Measurements from ENCODE around the gene JMJD6.
"Not testable (repeated sequence)": the region's sequence is repeated elsewhere in the genome, so short reads cannot be mapped to it uniquely, and the experiment has no call there.

Gene JMJD6

DNA sequence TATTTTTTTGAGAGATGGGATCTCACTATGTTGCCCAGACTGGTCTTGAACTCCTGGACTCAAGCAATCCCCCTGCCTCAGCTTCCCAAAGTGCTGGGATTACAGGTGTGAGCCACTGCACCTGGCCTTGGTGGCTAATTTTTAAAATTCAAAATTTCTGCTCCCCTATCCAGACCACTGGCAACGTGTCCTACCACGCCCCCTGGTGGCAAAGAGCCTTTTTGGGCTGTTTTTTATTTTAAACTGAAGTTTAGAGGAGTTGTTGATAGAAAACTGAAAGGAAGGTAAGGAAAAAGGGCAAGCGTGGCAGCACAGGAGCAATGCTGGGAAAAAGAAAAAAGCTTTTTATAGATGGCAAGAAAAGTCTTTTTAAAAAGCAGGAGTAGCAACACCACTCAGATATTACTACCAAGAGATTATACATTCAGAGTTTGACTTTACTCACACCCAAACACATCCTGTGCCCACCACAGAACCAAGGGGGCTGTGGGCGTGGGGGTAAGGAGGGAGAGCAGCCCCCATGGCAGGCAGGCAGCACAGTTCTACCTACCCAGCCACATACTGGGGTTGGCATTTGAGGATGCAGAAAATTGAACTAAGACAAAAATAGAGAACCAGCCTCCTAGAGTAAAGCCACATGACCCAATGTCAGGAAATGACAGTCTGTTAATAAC, 11.4 kb downstream of the JMJD6 start:
- peaks cover 2% of the 10 kb centered on the region for H3K36me3 Mint-ChIP-seq
- H3K9me3 Mint-ChIP-seq (ENCODE audit: low read depth), result no peaks in the 10 kb centered on the region
- peak overlapping the region; percentile 79 for H3K4me3 Mint-ChIP-seq
- peaks cover 50% of the 10 kb centered on the region for H3K4me1 Mint-ChIP-seq (ENCODE audit: low read depth)
- no peaks in the 10 kb centered on the region for H3K27me3 Mint-ChIP-seq
- peak overlapping the region; percentile 93 for H3K27ac Mint-ChIP-seq

DNA sequence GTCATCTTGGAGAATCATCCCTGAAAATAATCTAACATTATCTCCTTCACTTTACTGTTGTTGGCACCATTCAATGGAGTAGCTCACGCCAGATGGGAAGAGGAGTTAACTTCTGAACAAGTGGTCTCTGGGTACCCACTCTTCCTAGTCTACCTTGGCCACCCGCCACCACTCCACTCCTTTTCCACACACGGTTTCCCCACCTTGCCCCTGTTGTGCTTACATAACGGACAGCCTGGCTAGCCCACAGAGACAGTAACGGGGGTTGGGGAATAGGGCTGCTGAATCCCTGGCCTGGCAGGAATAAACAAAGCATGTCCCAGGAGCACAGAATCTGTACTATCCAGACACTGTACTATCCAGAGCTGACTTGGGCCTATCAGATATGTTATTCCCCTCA, 12.1 kb downstream of the JMJD6 start:
- Mint-ChIP-seq H3K4me3 (no peak overlapping the region), H3K36me3 (peaks cover 2% of the 10 kb centered on the region), H3K27me3 (no peaks in the 10 kb centered on the region), H3K4me1 (ENCODE audit: low read depth) (peaks cover 50% of the 10 kb centered on the region), H3K9me3 (ENCODE audit: low read depth) (no peaks in the 10 kb centered on the region), H3K27ac (no peak overlapping the region)

DNA sequence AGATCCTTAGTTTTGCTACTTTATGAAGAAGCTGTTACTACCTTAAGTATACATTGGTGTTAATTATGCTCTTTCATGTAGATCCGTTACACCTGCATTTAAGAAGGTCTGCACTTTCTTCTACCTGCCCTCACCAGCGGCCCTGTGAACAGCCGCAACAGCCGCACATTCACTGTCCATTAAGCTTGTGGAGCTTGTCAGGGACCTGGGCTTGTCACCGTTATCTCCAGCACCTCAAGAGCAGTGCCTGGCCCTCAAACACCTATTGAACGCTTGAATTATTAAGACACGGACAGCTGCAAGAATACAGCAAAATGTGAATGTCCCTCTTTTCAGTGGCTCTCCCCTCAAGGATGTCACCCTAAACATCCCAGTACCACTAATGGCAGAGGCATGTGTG, 12.6 kb downstream of the JMJD6 start:
- peaks cover 2% of the 10 kb centered on the region for H3K36me3 Mint-ChIP-seq
- H3K27ac Mint-ChIP-seq, result peak overlapping the region; percentile 30
- H3K4me1 Mint-ChIP-seq (ENCODE audit: low read depth), result peaks cover 49% of the 10 kb centered on the region
- no peaks in the 10 kb centered on the region for H3K9me3 Mint-ChIP-seq (ENCODE audit: low read depth)
- H3K27me3 Mint-ChIP-seq, result no peaks in the 10 kb centered on the region
- H3K4me3 Mint-ChIP-seq, result no peak overlapping the region

DNA sequence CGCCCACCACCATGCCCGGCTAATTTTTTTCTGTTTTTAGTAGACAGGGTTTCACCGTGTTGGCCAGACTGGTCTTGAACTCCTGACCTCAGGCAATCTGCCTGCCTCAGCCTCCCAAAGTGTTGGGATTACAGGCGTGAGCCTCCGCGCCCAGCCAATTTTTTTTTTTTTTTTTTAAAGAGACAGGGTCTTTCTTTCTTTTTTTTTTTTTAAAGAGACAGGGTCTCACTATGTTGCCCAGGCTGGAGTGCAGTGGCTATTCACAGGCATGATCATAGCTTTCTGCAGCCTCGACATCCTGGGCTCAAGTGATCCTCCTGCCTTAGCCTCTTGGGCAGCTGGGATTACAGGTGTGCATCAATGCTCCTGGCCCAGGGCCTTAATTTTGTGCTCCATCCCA, 14.1 kb downstream of the JMJD6 start:
- not testable (repeated sequence) for H3K9me3 Mint-ChIP-seq (ENCODE audit: low read depth); H3K27ac Mint-ChIP-seq; H3K27me3 Mint-ChIP-seq; H3K36me3 Mint-ChIP-seq; H3K4me3 Mint-ChIP-seq
- peaks cover 47% of the 10 kb centered on the region for H3K4me1 Mint-ChIP-seq (ENCODE audit: low read depth)

DNA sequence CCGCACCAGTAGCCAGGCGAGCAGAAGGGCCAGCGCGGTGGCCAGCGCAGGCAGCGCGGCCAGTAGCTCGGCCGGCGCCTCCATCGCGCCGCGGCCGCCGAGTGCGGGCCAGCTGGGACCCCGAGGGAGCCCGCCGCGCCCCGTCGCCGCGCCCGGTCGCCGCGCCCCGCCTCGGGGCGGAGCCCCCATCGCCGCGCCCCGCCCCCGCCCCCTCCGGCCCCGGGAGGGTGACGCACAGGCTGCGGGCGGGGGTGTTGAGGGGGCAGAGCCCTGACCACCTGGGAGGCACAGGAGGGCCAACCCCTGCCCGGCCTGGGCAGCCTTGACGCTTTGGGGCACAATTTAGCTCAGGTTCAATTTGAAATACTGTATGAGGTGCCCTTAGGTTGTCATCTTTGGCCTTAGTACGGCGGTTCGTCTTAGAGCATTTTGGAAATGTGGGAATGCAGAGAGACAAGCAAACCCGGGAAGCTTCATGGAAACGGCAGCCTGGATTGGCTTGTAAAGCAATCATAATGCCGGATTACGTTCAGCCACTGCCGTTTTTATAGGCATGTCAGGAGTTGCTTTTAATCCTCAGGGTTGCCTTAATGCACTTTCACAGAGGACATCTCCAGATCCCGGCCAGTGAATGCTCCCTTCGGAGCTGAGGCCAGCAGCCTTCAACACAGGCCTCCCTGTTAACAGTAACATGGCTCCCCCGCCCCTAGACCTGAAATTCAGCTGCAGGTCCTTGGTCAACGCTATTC, 15.4 kb downstream of the JMJD6 start, which contains the start of gene MXRA7:
Gene MXRA7, minus strand, starts transcription at position 103 of the 749 bp plus-strand sequence. Its CDS starts 19 bp downstream, at position 84.
- Mint-ChIP-seq H3K9me3 (ENCODE audit: low read depth) (no peaks in the 10 kb centered on the region), H3K27ac (no peak within 1 kb of the TSS), H3K4me3 (peak within 1 kb of the TSS; percentile 78), H3K36me3 (no peaks in the 10 kb centered on the region), H3K27me3 (no peaks in the 10 kb centered on the region), H3K4me1 (ENCODE audit: low read depth) (peaks cover 35% of the 10 kb centered on the region)

DNA sequence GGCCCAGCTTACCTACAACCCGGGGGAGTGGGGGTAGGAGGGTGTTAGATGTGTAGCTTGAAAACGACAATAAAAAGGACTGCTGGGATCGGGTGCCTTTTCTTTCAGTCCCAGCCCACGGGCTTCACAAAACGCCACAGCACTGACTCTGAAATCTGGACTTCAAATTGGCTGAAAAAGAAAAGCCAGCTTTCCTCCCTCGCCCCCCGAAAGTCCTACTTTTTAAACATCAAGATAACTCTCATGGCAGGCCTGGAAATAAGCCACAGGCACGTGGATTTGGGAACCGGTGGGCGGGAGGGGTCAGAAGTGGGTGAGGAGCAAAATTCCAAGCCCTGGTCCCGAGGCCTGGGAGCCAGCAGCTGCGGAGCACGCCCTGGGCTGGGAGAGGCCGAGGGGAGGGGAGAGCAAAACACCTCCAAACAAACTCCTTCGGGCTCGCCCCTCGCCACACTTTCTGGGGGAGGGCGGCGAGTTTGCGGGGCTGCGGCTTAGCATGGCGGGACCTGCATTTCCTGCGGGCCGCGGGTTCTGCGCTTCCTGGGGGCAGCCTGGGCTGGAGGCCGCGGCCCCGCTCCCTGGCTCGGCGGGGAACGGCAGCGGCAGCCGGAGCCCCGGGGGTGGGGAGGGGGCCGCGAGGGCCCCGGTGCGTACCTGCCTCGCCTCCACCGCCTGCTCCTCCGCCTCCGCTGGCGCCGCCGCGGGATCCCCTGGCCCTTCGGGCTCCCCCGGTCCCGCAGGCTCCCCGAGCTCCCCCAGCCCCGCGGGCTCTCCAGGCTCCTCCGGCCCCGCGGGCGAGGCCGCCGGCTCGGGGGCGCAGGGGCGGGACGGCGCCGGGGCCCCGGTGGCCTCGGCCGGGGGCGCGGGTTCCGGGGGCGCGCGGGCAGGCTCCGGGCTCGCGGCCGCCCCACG, 16.2 kb downstream of the JMJD6 start:
- Mint-ChIP-seq H3K4me3 (peak overlapping the region; percentile 75), H3K4me1 (ENCODE audit: low read depth) (peaks cover 27% of the 10 kb centered on the region)
- H3K36me3 Mint-ChIP-seq; H3K27me3 Mint-ChIP-seq; H3K27ac Mint-ChIP-seq; H3K9me3 Mint-ChIP-seq (ENCODE audit: low read depth): not testable (repeated sequence)

DNA sequence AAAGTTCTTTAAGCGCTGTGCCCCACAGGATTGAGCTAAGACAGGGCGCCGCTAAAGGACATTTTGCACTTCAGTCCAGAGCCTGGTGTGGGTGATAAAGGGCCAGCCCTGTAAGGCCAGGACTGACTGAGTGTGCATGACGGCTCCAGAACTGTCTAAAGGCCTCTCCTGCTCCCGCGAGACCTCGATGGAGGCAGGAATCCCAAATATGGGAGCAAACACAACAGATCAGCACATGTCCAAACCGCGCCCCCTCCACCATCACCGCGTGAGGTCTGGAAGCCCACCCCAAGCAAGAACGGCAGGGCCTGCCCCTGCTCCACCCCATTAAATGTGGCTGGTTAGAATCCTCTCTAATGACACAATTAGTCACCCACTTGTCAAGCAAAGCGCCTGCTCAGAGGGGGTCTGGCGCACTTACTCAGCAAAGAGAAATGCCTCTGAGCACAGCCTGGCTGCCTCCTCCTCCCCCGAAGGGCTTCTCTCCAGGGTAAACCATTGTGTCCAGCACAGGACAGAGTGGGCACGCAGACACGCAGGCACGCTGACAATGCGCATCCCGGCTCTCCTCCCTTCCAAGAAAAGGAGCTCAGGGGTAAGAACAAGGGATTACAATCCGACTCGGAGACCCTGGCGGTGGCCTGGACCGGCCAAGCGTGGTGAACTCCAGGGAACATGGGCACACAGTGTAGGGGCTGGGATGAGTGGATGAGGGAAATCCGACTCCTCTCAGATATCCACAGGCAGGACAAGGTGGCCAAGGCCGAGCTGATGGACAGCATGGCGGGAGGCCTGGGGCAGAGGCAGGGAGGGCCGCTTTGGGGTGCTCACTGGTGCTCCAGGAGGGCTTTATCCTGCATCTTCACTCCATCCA, 17.1 kb downstream of the JMJD6 start:
- no peaks in the 10 kb centered on the region for H3K9me3 Mint-ChIP-seq (ENCODE audit: low read depth)
- H3K36me3 Mint-ChIP-seq, result no peaks in the 10 kb centered on the region
- peak overlapping the region; percentile 75 for H3K4me3 Mint-ChIP-seq
- H3K4me1 Mint-ChIP-seq (ENCODE audit: low read depth), result peaks cover 19% of the 10 kb centered on the region
- no peaks in the 10 kb centered on the region for H3K27me3 Mint-ChIP-seq
- peak overlapping the region; percentile 73 for H3K27ac Mint-ChIP-seq

DNA sequence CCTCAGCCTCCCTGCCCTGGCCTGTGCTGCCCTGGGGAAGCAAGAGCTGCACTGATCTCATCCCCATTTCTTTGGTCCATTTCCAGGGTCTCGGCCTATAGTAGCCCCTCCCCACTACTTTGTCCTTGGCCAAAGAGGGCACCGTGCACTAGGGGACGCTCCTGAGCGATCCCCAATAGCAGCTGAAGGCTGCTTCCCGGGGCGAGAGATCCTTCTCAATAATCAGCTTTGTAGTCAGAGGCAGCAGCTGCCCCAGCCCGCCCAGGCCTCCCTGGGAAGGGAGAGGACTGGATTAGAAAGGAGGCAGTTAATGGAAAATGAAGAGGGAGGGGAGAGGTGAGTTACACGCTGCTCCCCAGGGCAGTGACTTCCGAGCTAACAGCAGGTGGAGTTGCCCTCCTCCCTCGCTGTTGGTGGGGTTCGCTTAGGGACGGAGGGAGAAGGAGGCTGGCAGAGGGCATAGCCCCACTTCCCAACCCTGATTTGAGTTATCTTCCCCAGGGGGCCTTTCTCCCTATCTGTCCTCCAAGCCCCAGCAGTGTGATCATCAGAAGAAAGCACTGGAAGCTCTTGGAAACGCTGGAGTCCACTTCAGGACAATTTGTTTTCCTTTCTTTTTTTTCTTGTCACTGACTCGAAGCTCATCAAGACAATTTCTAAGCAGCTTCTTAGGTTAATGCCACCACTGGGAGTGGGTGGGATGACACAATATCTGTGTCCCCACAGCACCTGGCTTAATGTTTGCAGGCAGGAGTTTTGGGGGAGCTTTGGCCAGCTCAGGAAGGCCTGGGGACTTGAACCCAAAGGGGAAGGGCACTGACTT, 18.2 kb downstream of the JMJD6 start:
- Mint-ChIP-seq H3K9me3 (ENCODE audit: low read depth) (no peaks in the 10 kb centered on the region), H3K4me3 (no peak overlapping the region), H3K27me3 (no peaks in the 10 kb centered on the region), H3K4me1 (ENCODE audit: low read depth) (peaks cover 8% of the 10 kb centered on the region), H3K27ac (no peak overlapping the region), H3K36me3 (no peaks in the 10 kb centered on the region)

DNA sequence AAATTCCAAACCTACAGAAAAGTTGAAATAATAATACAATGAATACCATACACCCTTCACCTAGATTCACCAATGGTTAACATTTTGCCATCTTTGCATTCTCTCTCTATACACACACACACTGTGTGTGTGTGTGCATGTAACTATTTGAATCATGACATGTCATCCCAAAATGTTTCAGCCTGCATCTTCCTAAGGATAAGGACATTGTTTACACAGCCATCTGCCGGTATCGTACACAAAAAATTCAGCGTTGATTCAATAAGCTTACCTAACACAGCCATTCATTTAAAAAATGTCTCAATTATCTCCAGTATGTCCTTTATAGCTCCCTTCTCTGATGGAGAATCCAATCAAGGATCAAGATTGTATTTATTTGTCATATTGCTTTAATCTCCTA, 19.6 kb downstream of the JMJD6 start:
- H3K4me3 Mint-ChIP-seq, result no peak overlapping the region
- peaks cover 7% of the 10 kb centered on the region for H3K4me1 Mint-ChIP-seq (ENCODE audit: low read depth)
- H3K27ac Mint-ChIP-seq, result no peak overlapping the region
- H3K36me3 Mint-ChIP-seq, result no peaks in the 10 kb centered on the region
- no peaks in the 10 kb centered on the region for H3K9me3 Mint-ChIP-seq (ENCODE audit: low read depth)
- H3K27me3 Mint-ChIP-seq, result no peaks in the 10 kb centered on the region

DNA sequence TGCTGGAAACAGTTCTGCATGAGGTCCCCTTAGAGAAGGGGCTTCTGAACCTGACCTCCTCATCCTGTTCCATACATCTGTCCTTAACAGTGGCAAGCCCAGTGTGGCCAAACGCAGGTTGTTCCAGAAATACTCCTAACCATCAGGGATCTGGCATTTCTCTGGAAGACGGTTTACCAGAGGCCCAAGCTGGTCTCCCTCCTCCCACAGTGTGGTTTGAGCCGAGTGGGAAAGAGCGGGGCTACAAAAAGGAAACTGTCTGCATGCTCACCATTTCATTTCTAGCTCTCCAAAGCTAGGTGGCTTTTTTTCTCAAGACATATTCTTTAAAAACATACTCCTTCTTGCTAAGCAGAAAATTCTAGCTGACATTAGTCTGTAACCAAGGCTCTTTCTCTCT, 21.6 kb downstream of the JMJD6 start:
- Mint-ChIP-seq H3K4me1 (ENCODE audit: low read depth) (peaks cover 3% of the 10 kb centered on the region), H3K9me3 (ENCODE audit: low read depth) (no peaks in the 10 kb centered on the region), H3K27ac (no peak overlapping the region), H3K36me3 (no peaks in the 10 kb centered on the region), H3K27me3 (no peaks in the 10 kb centered on the region), H3K4me3 (no peak overlapping the region)

DNA sequence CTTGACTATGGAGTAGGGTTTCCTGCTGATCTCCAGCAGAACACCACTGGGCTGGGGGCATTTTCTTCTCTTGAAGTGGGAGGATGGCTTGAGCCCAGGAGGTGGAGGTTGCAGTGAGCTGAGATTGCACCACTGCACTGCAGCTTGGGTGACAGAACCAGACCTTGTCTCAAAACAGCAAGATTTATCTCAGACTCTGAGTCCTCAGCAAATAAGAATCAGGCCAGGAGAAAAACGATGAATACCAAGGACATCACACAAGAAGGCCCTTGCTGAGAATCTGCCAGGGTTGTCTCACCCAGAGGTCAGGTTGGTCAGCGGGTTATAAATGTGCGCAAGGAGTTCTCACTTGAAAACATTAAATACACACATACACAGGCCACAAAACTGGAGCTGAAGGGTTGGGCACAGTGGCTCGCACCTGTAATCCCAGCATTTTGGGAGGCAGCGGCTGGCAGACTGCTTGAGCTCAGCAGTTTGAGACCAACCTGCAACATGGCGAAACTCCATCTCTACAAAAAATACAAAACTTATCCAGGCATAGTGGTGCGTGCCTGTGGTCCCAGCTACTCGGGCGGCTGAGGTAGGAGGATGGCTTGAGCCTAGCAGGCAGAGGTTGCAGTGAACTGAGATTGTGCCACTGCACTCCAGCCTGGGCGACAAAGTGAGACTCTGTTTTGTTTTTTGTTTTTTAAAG, 23.3 kb downstream of the JMJD6 start:
- H3K4me1 Mint-ChIP-seq (ENCODE audit: low read depth), result peaks cover 2% of the 10 kb centered on the region
- H3K4me3 Mint-ChIP-seq, result no peak overlapping the region
- no peaks in the 10 kb centered on the region for H3K9me3 Mint-ChIP-seq (ENCODE audit: low read depth)
- no peak overlapping the region for H3K27ac Mint-ChIP-seq
- H3K36me3 Mint-ChIP-seq, result no peaks in the 10 kb centered on the region
- H3K27me3 Mint-ChIP-seq, result no peaks in the 10 kb centered on the region

DNA sequence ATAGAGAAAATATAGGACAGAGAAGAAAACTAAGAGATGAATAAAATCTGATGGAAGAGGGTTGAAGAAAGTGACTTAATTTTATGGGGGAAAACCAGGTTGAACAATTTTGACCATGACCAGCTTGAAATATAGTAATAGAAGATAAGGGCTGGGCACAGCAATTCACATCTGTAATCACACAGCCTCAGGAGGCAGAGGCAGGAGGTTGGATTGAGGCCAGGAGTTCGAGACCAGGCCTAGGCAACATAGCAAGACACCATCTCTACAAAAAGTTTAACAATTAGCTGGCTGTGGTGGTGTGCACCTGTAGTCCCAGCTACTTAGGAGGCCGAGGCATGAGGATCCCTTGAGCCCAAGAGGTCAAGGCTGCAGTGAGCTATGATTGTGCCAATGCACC, 24.3 kb downstream of the JMJD6 start:
- Mint-ChIP-seq H3K27ac (no peak overlapping the region), H3K9me3 (ENCODE audit: low read depth) (no peaks in the 10 kb centered on the region), H3K36me3 (no peaks in the 10 kb centered on the region), H3K4me1 (ENCODE audit: low read depth) (peaks cover 2% of the 10 kb centered on the region), H3K27me3 (no peaks in the 10 kb centered on the region), H3K4me3 (no peak overlapping the region)

DNA sequence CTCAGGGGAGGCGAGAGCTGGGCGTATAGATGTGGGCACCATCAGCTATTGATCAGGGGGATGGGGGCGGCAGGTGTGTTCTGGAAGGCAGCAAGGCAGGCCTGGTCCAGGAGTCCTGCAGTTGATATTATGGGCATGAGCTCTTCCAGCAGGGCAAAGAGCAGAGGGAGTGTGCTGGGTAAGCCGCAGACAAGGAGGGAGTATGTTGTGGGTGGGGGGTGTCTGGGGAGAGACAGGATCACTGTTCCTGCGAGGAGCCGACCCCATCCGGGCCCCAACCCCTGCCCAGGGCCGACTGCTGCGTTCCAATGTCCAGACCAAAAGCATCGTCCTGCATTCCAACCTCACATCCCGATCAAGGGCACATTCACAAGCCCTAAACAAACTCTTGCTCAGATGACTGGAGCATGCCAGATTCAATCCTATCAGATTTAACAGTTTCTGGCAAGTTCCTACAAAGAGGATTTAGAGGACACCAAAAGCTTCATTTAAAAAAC, 24.9 kb downstream of the JMJD6 start:
- Mint-ChIP-seq H3K4me3 (no peak overlapping the region), H3K27ac (no peak overlapping the region), H3K36me3 (no peaks in the 10 kb centered on the region)

More for the DNA sequence above, 24.9 kb downstream of the JMJD6 start:
- Mint-ChIP-seq H3K9me3 (ENCODE audit: low read depth) (no peaks in the 10 kb centered on the region), H3K4me1 (ENCODE audit: low read depth) (peaks cover 2% of the 10 kb centered on the region), H3K27me3 (no peaks in the 10 kb centered on the region)

Data from activated naive CD8-positive, alpha-beta T cell (primary cell).